HCT116 (cell line): ENCODE data around the gene LRSAM1. TPM values are rescaled to one million over a fixed set of nuclear protein-coding genes. Genes with fewer than 3 reads are reported as not detected.

Source experiments
- ATAC-seq: fragments of 200-7000 bp; cut with Tn5 transposase; 2 replicates; pipeline ENCODE4 v1.9.1; 2020; ENCODE audit warnings: mild to moderate bottlenecking, moderate library complexity
- BruUV-seq: library from RNA; stranded (reverse); fragments of 400-500 nt; replicated peaks from 2 replicates; lab custom pipeline; 2021; lab: Mats Ljungman, UMichigan
- CTCF ChIA-PET: fragments of 300-600 bp; sonication (Branson Sonifier 250); formaldehyde crosslinking; loops from one replicate; lab custom pipeline; 2021; ENCODE audit warnings: antibody characterized with exemption; lab: Charles Lee
- POLR2A ChIA-PET: fragments of 300-600, 350-600 bp; sonication (Branson Sonifier 250); formaldehyde crosslinking; loops from one replicate; lab custom pipeline; 2021; ENCODE audit warnings: antibody characterized with exemption; lab: Charles Lee
- RAD21 ChIA-PET, 2 experiments: fragments of 300-600 bp; sonication (Branson Sonifier 250); formaldehyde crosslinking; loops; one replicate each; lab custom pipeline; 2023; ENCODE audit warnings: low total read pairs in 2 of 2; ENCODE audit not compliant: uncharacterized antibody in 2 of 2, unreplicated experiment in 2 of 2, low non-redundant PET in 1 of 2; lab: Charles Lee
- DNase-seq: peaks from one replicate; pipeline ENCODE4 v3.0.0-alpha.2; 2010; ENCODE audit warnings: low read depth, low spot score
- H2AFZ ChIP-seq: fragments of 200-600 bp; shearing (Covaris generic), sonication (generic); 2 replicates; pipeline ENCODE4 v1.6.1; 2017; ENCODE audit warnings: low read depth, mixed run types, mixed read lengths, antibody characterized with exemption, low read length; ENCODE audit not compliant: poor library complexity, severe bottlenecking
- H3K27ac ChIP-seq: 2 replicates; pipeline ENCODE4 v1.5.1; 2012; ENCODE audit warnings: low read depth, low read length
- H3K27me3 ChIP-seq: fragments of 200-600 bp; sonication (generic); 2 replicates; pipeline ENCODE4 v1.6.1; 2016; ENCODE audit warnings: mixed run types, low read length, mixed read lengths; ENCODE audit not compliant: insufficient read depth
- H3K36me3 ChIP-seq, 2 experiments: fragments of 200-500 bp in 1 of 2; fragments of 200-600 bp in 1 of 2; sonication (Bioruptor generic) in 1 of 2; sonication (generic) in 1 of 2; 2 replicates each; pipeline versions ENCODE4 v1.5.1 to v1.6.1; 2014 to 2016; ENCODE audit warnings: low read length in 2 of 2, inconsistent platforms in 1 of 2, mixed read lengths in 1 of 2, mixed run types in 1 of 2; ENCODE audit not compliant: insufficient read depth in 2 of 2, control insufficient read depth in 1 of 2
- H3K4me1 ChIP-seq, 2 experiments: fragments of 200-600 bp in 1 of 2; sonication (generic) in 1 of 2; 2 replicates each; pipeline versions ENCODE4 v1.5.1 to v1.6.1; 2012 to 2017; ENCODE audit warnings: low read length in 2 of 2, inconsistent platforms in 1 of 2, mild to moderate bottlenecking in 1 of 2, mixed read lengths in 1 of 2, mixed run types in 1 of 2, moderate library complexity in 1 of 2; ENCODE audit not compliant: insufficient read depth in 2 of 2, control insufficient read depth in 1 of 2
- H3K4me2 ChIP-seq: fragments of 200-600 bp; sonication (generic); 2 replicates; pipeline ENCODE4 v1.6.1; 2017; ENCODE audit warnings: mixed run types, low read length, mixed read lengths
- H3K4me3 ChIP-seq, 2 experiments: fragments of 200-600 bp in 1 of 2; sonication (generic) in 1 of 2; replicated peaks in 1 of 2; 2 replicates each; pipeline ENCODE4 v1.5.1; 2011 to 2016; ENCODE audit warnings: low read length in 2 of 2, control low read depth in 1 of 2, low read depth in 1 of 2, mild to moderate bottlenecking in 1 of 2, mixed read lengths in 1 of 2, mixed run types in 1 of 2
- H3K79me2 ChIP-seq: fragments of 200-600 bp; sonication (generic); 2 replicates; pipeline ENCODE4 v1.6.1; 2017; ENCODE audit warnings: mild to moderate bottlenecking, mixed run types, low read length, moderate library complexity, mixed read lengths; ENCODE audit not compliant: insufficient read depth
- H3K9ac ChIP-seq: fragments of 200-600 bp; sonication (generic); 2 replicates; pipeline ENCODE4 v1.6.1; 2016; ENCODE audit warnings: low read length, mixed read lengths
- H3K9me2 ChIP-seq: fragments of 200-600 bp; sonication (generic), shearing (Covaris generic); 2 replicates; pipeline ENCODE4 v1.6.1; 2017; ENCODE audit warnings: mixed run types, mild to moderate bottlenecking, moderate library complexity; ENCODE audit not compliant: insufficient read depth
- H3K9me3 ChIP-seq, 2 experiments: fragments of 200-500 bp in 1 of 2; fragments of 200-600 bp in 1 of 2; sonication (Bioruptor generic) in 1 of 2; sonication (generic) in 1 of 2; 2 replicates each; pipeline ENCODE4 v1.6.1; 2014 to 2017; ENCODE audit warnings: low read length in 2 of 2, mixed read lengths in 2 of 2, inconsistent platforms in 1 of 2, low read depth in 1 of 2, mild to moderate bottlenecking in 1 of 2, mixed run types in 1 of 2, moderate library complexity in 1 of 2; ENCODE audit not compliant: control insufficient read depth in 1 of 2, insufficient read depth in 1 of 2
- H4K20me1 ChIP-seq: fragments of 200-600 bp; sonication (generic), shearing (Covaris generic); 2 replicates; pipeline ENCODE4 v1.6.1; 2017; ENCODE audit warnings: mixed run types, mild to moderate bottlenecking, moderate library complexity; ENCODE audit not compliant: insufficient read depth
- ATF3 ChIP-seq: IDR thresholded peaks from 2 replicates; pipeline ENCODE4 v1.6.1; 2012
- CBX3 ChIP-seq: IDR thresholded peaks from 2 replicates; pipeline ENCODE4 v1.6.1; 2012; ENCODE audit warnings: low read depth
- ELF1 ChIP-seq: IDR thresholded peaks from 2 replicates; pipeline ENCODE4 v1.6.1; 2012; ENCODE audit warnings: low read depth, borderline replicate concordance
- EZH2 ChIP-seq: fragments of 200-600 bp; sonication (generic); IDR thresholded peaks from 2 replicates; pipeline ENCODE4 v1.6.1; 2017; ENCODE audit warnings: antibody characterized with exemption, mixed run types
- FOSL1 ChIP-seq: IDR thresholded peaks from 2 replicates; pipeline ENCODE4 v1.6.1; 2012; ENCODE audit warnings: low read depth
- MAX ChIP-seq: IDR thresholded peaks from 2 replicates; pipeline ENCODE4 v1.6.1; 2012
- POLR2AphosphoS5 ChIP-seq: IDR thresholded peaks from 2 replicates; pipeline ENCODE4 v1.6.1; 2011; ENCODE audit warnings: mild to moderate bottlenecking, low read depth, low read length, moderate library complexity
- SIN3A ChIP-seq: IDR thresholded peaks from 2 replicates; pipeline ENCODE4 v1.6.1; 2012; ENCODE audit warnings: low read depth
- SP1 ChIP-seq: IDR thresholded peaks from 2 replicates; pipeline ENCODE4 v1.6.1; 2012; ENCODE audit warnings: low read depth
- ZNF274 ChIP-seq: fragments of 200-500 bp; sonication (Bioruptor generic); IDR thresholded peaks from 2 replicates; pipeline ENCODE4 v1.6.1; 2014; ENCODE audit warnings: mild to moderate bottlenecking, low read depth, low read length, inconsistent platforms
- intact Hi-C: fragments of 100-400 bp; cut with micrococcal nuclease; formaldehyde crosslinking; loops from 2 replicates; pipeline ENCODE4 v1.10.0; 2022
- total RNA-seq: library from RNA; stranded (reverse); gene quantifications from one replicate; pipeline ENCODE4 v1.2.1, GENCODE V29; 2021; ENCODE audit not compliant: unreplicated experiment

The LRSAM1 gene
- total RNA-seq, 1 experiment from 2014 or later: 25.9 TPM

GRCh38 chr9:127496974-127497373 is 45.7 kb downstream of the LRSAM1 start:
- no peak overlapping the region for H2AFZ ChIP-seq
- H3K4me2 ChIP-seq: no peak overlapping the region
- no peak for DNase-seq
- H3K27ac ChIP-seq: no peak overlapping the region
- no peak overlapping the region for H3K4me3 ChIP-seq
- peaks cover 0 to 8% of the 10 kb centered on the region in 2 experiments; a peak in 3 of 4 replicates for H3K36me3 ChIP-seq
- no peaks in the 10 kb centered on the region for H3K9me2 ChIP-seq
- ChIA-PET POLR2A (no interaction called here), CTCF (no interaction called here), RAD21 (no interaction called here)
- intact Hi-C loops: no loop called here
- BruUV-seq: no TSS peak
- no peak overlapping the region for H3K9ac ChIP-seq
- no peaks in the 10 kb centered on the region for H3K79me2 ChIP-seq
- no peaks in the 10 kb centered on the region for H3K27me3 ChIP-seq
- no peaks in the 10 kb centered on the region; a peak in 1 of 4 replicates for H3K4me1 ChIP-seq
- no peaks in the 10 kb centered on the region for H4K20me1 ChIP-seq
- ATAC-seq: no peak; the same call in 1 of the 2 replicates
- TF ChIP-seq EZH2 (no peak), MAX (no peak), ELF1 (no peak), POLR2AphosphoS5 (no peak), CBX3 (no peak), SP1 (no peak), SIN3A (no peak), ATF3 (no peak)
- H3K9me3 ChIP-seq: no peaks in the 10 kb centered on the region

- POLR2A ChIA-PET: no interaction called here
These were observed 46.5 kb downstream of the LRSAM1 start for GRCh38 chr9:127497656-127498290.

More at GRCh38 chr9:127497656-127498290, 46.5 kb downstream of the LRSAM1 start:
- no peaks in the 10 kb centered on the region for H3K9me3 ChIP-seq
- no peak overlapping the region for H3K27ac ChIP-seq
- H3K27me3 ChIP-seq: no peaks in the 10 kb centered on the region
- H4K20me1 ChIP-seq: no peaks in the 10 kb centered on the region
- no peak overlapping the region for H2AFZ ChIP-seq
- no peak for ATAC-seq
- no peak for TF ChIP-seq FOSL1
- TF ChIP-seq POLR2AphosphoS5: 0 out of 2 replicates have a peak, but pooled peaks have one; percentile 2
- no peak for TF ChIP-seq ZNF274
- H3K79me2 ChIP-seq: no peaks in the 10 kb centered on the region
- no peak overlapping the region for H3K9ac ChIP-seq
- intact Hi-C loops: no loop called here
- no peak overlapping the region for H3K4me2 ChIP-seq
- RAD21 ChIA-PET: no interaction called here
- BruUV-seq: no TSS peak
- H3K36me3 ChIP-seq: peaks cover 0 to 9% of the 10 kb centered on the region in 2 experiments; a peak in 3 of 4 replicates
- DNase-seq: no peak
- H3K4me1 ChIP-seq: no peaks in the 10 kb centered on the region; a peak in 1 of 4 replicates
- CTCF ChIA-PET: no interaction called here
- no peaks in the 10 kb centered on the region for H3K9me2 ChIP-seq
- no peak overlapping the region for H3K4me3 ChIP-seq
